H1 (cell line): ENCODE measurements around the gene CEP350. TPM values are rescaled to one million over a fixed set of nuclear protein-coding genes. Genes with fewer than 3 reads are reported as not detected.

Source experiments
- CTCF ChIA-PET: fragments of 300-600 bp; sonication (Branson Sonifier 250); formaldehyde crosslinking; loops from one replicate; lab custom pipeline; 2021; ENCODE audit not compliant: partially characterized antibody; lab: Charles Lee
- POLR2A ChIA-PET: fragments of 300-600 bp; sonication (Branson Sonifier 250); formaldehyde crosslinking; loops from one replicate; lab custom pipeline; 2021; ENCODE audit warnings: inconsistent platforms; ENCODE audit not compliant: partially characterized antibody; lab: Charles Lee
- DNase-seq, 2 experiments: peaks; one replicate each; pipeline versions ENCODE4 v3.0.0 to v3.0.0-alpha.2; 2010 to 2022; ENCODE audit warnings: low spot score in 2 of 2, low read depth in 1 of 2, mixed read lengths in 1 of 2
- FAIRE-seq: peaks from 2 replicates; lab custom pipeline; 2011; peaks lifted over from hg19 to GRCh38; lab: Jason Lieb, UNC
- H2AFZ ChIP-seq: 2 replicates; pipeline ENCODE4 v1.8.1; 2012; ENCODE audit warnings: low read length, inconsistent platforms
- H2AK5ac ChIP-seq: 2 replicates; pipeline ENCODE4 v1.6.1; 2013; ENCODE audit warnings: low read depth, low read length
- H2BK120ac ChIP-seq: replicated peaks from 2 replicates; pipeline ENCODE3; 2013; ENCODE audit warnings: low read depth, low read length, inconsistent platforms
- H2BK12ac ChIP-seq: 2 replicates; pipeline ENCODE4 v1.6.1; 2013; ENCODE audit warnings: low read depth, low read length
- H2BK15ac ChIP-seq: 2 replicates; pipeline ENCODE4 v1.6.1; 2013; ENCODE audit warnings: low read length
- H2BK20ac ChIP-seq: 2 replicates; pipeline ENCODE4 v1.6.1; 2013; ENCODE audit warnings: low read length
- H2BK5ac ChIP-seq: 2 replicates; pipeline ENCODE4 v1.6.1; 2013; ENCODE audit warnings: low read depth, low read length
- H3K14ac ChIP-seq: 2 replicates; pipeline ENCODE4 v1.6.1; 2013; ENCODE audit warnings: inconsistent platforms; ENCODE audit not compliant: insufficient read length
- H3K18ac ChIP-seq: 2 replicates; pipeline ENCODE4 v1.6.1; 2013; ENCODE audit warnings: low read length; ENCODE audit errors: extremely low read depth
- H3K23ac ChIP-seq: 2 replicates; pipeline ENCODE4 v1.6.1; 2013; ENCODE audit warnings: inconsistent platforms; ENCODE audit not compliant: insufficient read length
- H3K23me2 ChIP-seq: 2 replicates; pipeline ENCODE4 v1.6.1; 2013; ENCODE audit warnings: low read depth, low read length
- H3K27ac ChIP-seq: 2 replicates; pipeline ENCODE4 v1.6.1; 2011; ENCODE audit warnings: low read depth, low read length, inconsistent platforms
- H3K27me3 ChIP-seq, 4 experiments: replicated peaks in 1 of 4; 1 replicate in 1 of 4; 2 replicates in 3 of 4; pipeline versions ENCODE4 v1.6.1 to v1.8.1; 2011 to 2013; ENCODE audit warnings: low read length in 3 of 4, mild to moderate bottlenecking in 3 of 4, inconsistent platforms in 2 of 4, mixed read lengths in 2 of 4, moderate library complexity in 1 of 4; ENCODE audit not compliant: control insufficient read depth in 3 of 4, insufficient read depth in 3 of 4; ENCODE audit errors: extremely low read depth in 1 of 4
- H3K36me3 ChIP-seq, 4 experiments: 2 replicates each; pipeline versions ENCODE4 v1.6.1 to v1.8.1; 2011 to 2013; ENCODE audit warnings: mild to moderate bottlenecking in 4 of 4, low read length in 3 of 4, moderate library complexity in 2 of 4, control low read depth in 1 of 4, inconsistent platforms in 1 of 4; ENCODE audit not compliant: insufficient read depth in 4 of 4, control insufficient read depth in 2 of 4
- H3K4ac ChIP-seq: replicated peaks from 2 replicates; pipeline ENCODE3; 2013; ENCODE audit warnings: low read length, low read depth, mixed read lengths, inconsistent platforms; ENCODE audit not compliant: insufficient read length
- H3K4me1 ChIP-seq, 4 experiments: replicated peaks in 1 of 4; 1 replicate in 1 of 4; 2 replicates in 3 of 4; pipeline versions ENCODE4 v1.6.1 to v1.8.1; 2011 to 2013; ENCODE audit warnings: low read length in 3 of 4, inconsistent platforms in 2 of 4, mixed read lengths in 1 of 4; ENCODE audit not compliant: insufficient read depth in 4 of 4, control insufficient read depth in 3 of 4
- H3K4me2 ChIP-seq, 2 experiments: 2 replicates each; pipeline versions ENCODE4 v1.6.1 to v1.8.1; 2011 to 2013; ENCODE audit warnings: low read depth in 2 of 2, low read length in 2 of 2, control low read depth in 1 of 2, inconsistent platforms in 1 of 2, mild to moderate bottlenecking in 1 of 2; ENCODE audit not compliant: insufficient read depth in 1 of 2
- H3K4me3 ChIP-seq, 4 experiments: fragments of 200-600, 300-600 bp in 1 of 4; sonication (generic), shearing (Covaris generic), sonication (Bioruptor Twin) in 1 of 4; 2 replicates each; pipeline versions ENCODE4 v1.5.1 to v1.8.1; 2011 to 2016; ENCODE audit warnings: low read length in 4 of 4, low read depth in 3 of 4, control low read depth in 2 of 4, inconsistent platforms in 2 of 4, mild to moderate bottlenecking in 2 of 4, mixed read lengths in 1 of 4, moderate library complexity in 1 of 4; ENCODE audit not compliant: insufficient read depth in 2 of 4; ENCODE audit errors: extremely low read depth in 1 of 4
- H3K56ac ChIP-seq: replicated peaks from 2 replicates; pipeline ENCODE3; 2013; ENCODE audit warnings: low read depth, mild to moderate bottlenecking, mixed read lengths, low read length, inconsistent platforms; ENCODE audit not compliant: insufficient read length
- H3K79me1 ChIP-seq: 2 replicates; pipeline ENCODE4 v1.6.1; 2013; ENCODE audit warnings: low read depth, low read length, control low read depth
- H3K79me2 ChIP-seq, 2 experiments: 2 replicates each; pipeline versions ENCODE4 v1.6.1 to v1.8.1; 2012 to 2013; ENCODE audit warnings: low read length in 2 of 2, mild to moderate bottlenecking in 2 of 2, inconsistent platforms in 1 of 2; ENCODE audit not compliant: insufficient read depth in 2 of 2, control insufficient read depth in 1 of 2
- H3K9ac ChIP-seq, 4 experiments: replicated peaks in 1 of 4; 1 replicate in 1 of 4; 2 replicates in 3 of 4; pipeline versions ENCODE4 v1.6.1 to v1.8.1; 2011 to 2013; ENCODE audit warnings: low read depth in 3 of 4, low read length in 3 of 4, control low read depth in 2 of 4, mild to moderate bottlenecking in 2 of 4, moderate library complexity in 2 of 4, inconsistent platforms in 1 of 4; ENCODE audit errors: extremely low read depth in 1 of 4
- H3K9me3 ChIP-seq, 2 experiments: 2 replicates each; pipeline versions ENCODE4 v1.6.1 to v1.8.1; 2012 to 2013; ENCODE audit warnings: mild to moderate bottlenecking in 2 of 2, moderate library complexity in 2 of 2, control low read depth in 1 of 2, inconsistent platforms in 1 of 2, low read depth in 1 of 2, low read length in 1 of 2, mixed read lengths in 1 of 2; ENCODE audit not compliant: insufficient read depth in 2 of 2
- H4K20me1 ChIP-seq, 2 experiments: replicated peaks in 1 of 2; 2 replicates each; pipeline versions ENCODE3 to v1.8.1; 2011 to 2013; ENCODE audit warnings: inconsistent platforms in 2 of 2, low read length in 2 of 2, mild to moderate bottlenecking in 1 of 2; ENCODE audit not compliant: insufficient read depth in 2 of 2, control insufficient read depth in 1 of 2
- H4K5ac ChIP-seq: 2 replicates; pipeline ENCODE4 v1.6.1; 2013; ENCODE audit warnings: low read length, low read depth, mixed read lengths, inconsistent platforms; ENCODE audit not compliant: insufficient read length
- H4K8ac ChIP-seq: 2 replicates; pipeline ENCODE4 v1.8.0; 2013; ENCODE audit warnings: mild to moderate bottlenecking, moderate library complexity, low read length, inconsistent platforms; ENCODE audit not compliant: insufficient read depth; ENCODE audit errors: extremely low read depth
- H4K91ac ChIP-seq: replicated peaks from 2 replicates; pipeline ENCODE3; 2013; ENCODE audit warnings: low read length, mixed read lengths, inconsistent platforms; ENCODE audit not compliant: insufficient read length
- ASH2L ChIP-seq: fragments of 200-600, 300-600 bp; sonication (generic); IDR thresholded peaks from one replicate; pipeline ENCODE4 v1.7.1; 2017; ENCODE audit warnings: low read length
- BCL11A ChIP-seq, 2 experiments: IDR thresholded peaks; one replicate each; pipeline ENCODE4 v1.6.1; 2011; ENCODE audit warnings: low read depth in 2 of 2, low read length in 2 of 2, mild to moderate bottlenecking in 2 of 2
- CREB1 ChIP-seq: IDR thresholded peaks from 2 replicates; pipeline ENCODE4 v1.6.1; 2012; ENCODE audit warnings: inconsistent platforms
- EGR1 ChIP-seq: IDR thresholded peaks from 2 replicates; pipeline ENCODE4 v1.6.1; 2011; ENCODE audit warnings: low read depth, low read length, borderline replicate concordance
- KDM1A ChIP-seq: fragments of 200-600, 300-600 bp; sonication (generic); IDR thresholded peaks from 2 replicates; pipeline ENCODE4 v1.7.1; 2016; ENCODE audit warnings: mild to moderate bottlenecking, low read length, borderline replicate concordance
- KDM4A ChIP-seq: IDR thresholded peaks from one replicate; pipeline ENCODE4 v1.7.1; 2012; ENCODE audit warnings: low read depth, mild to moderate bottlenecking, moderate library complexity, low read length, inconsistent platforms; ENCODE audit not compliant: severe bottlenecking
- MAFK ChIP-seq: IDR thresholded peaks from 2 replicates; pipeline ENCODE4 v1.6.1; 2012; ENCODE audit warnings: low read depth, mild to moderate bottlenecking, improper control_type of control experiment, low read length
- NANOG ChIP-seq: IDR thresholded peaks from 2 replicates; pipeline ENCODE4 v1.6.1; 2011; ENCODE audit warnings: low read length, low read depth, mild to moderate bottlenecking, inconsistent platforms; ENCODE audit not compliant: insufficient read depth, poor library complexity, severe bottlenecking
- NRF1 ChIP-seq: IDR thresholded peaks from 2 replicates; pipeline ENCODE4 v1.6.1; 2011; ENCODE audit warnings: mild to moderate bottlenecking, low read depth, low read length, improper control_type of control experiment
- POLR2AphosphoS5 ChIP-seq: IDR thresholded peaks from 2 replicates; pipeline ENCODE4 v1.6.1; 2011; ENCODE audit warnings: low read depth, low read length
- RAD21 ChIP-seq, 2 experiments: IDR thresholded peaks in 1 of 2; conservative IDR thresholded peaks in 1 of 2; 2 replicates each; pipeline ENCODE4 v1.6.1; 2011; ENCODE audit warnings: low read depth in 2 of 2, low read length in 2 of 2, improper control_type of control experiment in 1 of 2, inconsistent platforms in 1 of 2, mild to moderate bottlenecking in 1 of 2, moderate library complexity in 1 of 2
- SUZ12 ChIP-seq: fragments of 200-600 bp; sonication (generic); IDR thresholded peaks from 2 replicates; pipeline ENCODE4 v1.6.1; 2012; ENCODE audit warnings: mild to moderate bottlenecking, inconsistent platforms, low read length, moderate library complexity, mixed read lengths
- TBP ChIP-seq: IDR thresholded peaks from 2 replicates; pipeline ENCODE4 v1.6.1; 2011; ENCODE audit warnings: low read depth, low read length, improper control_type of control experiment
- TCF12 ChIP-seq: IDR thresholded peaks from 2 replicates; pipeline ENCODE4 v1.6.1; 2011; ENCODE audit warnings: low read depth, mild to moderate bottlenecking, low read length
- ZNF274 ChIP-seq: IDR thresholded peaks from 2 replicates; pipeline ENCODE4 v1.7.0; 2012; ENCODE audit warnings: low read length, borderline replicate concordance; ENCODE audit errors: extremely low read depth
- WGBS, 2 experiments: shearing (Covaris generic) in 1 of 2; methylation state at CpG; one replicate each; pipeline versions ENCODE4 v1.1.6 to v1.1.7; 2013 to 2015; ENCODE audit warnings: low lambda C conversion rate in 2 of 2, mixed read lengths in 2 of 2, inconsistent platforms in 1 of 2, low coverage in 1 of 2, missing lambda C conversion rate in 1 of 2; ENCODE audit not compliant: insufficient replicate concordance in 2 of 2, insufficient coverage in 1 of 2, insufficient read length in 1 of 2; ENCODE audit errors: extremely low coverage in 1 of 2, missing lambda C conversion rate in 1 of 2; 5-methylcytosine and 5-hydroxymethylcytosine counted together
- polyA plus RNA-seq, 7 experiments: library from polyadenylated mRNA; depleted of rRNA in 3 of 7; stranded (reverse) in 5 of 7; unstranded in 2 of 7; fragments of >200 nt in 5 of 7; fragments of 200-250 nt in 2 of 7; gene quantifications; 1 replicate in 5 of 7; 2 replicates in 1 of 7; 4 replicates in 1 of 7; pipeline versions ENCODE4 v1.2.1 to v1.2.3, GENCODE V29; 2011 to 2013; ENCODE audit warnings: missing spikeins in 2 of 7, mixed read lengths in 2 of 7
- total RNA-seq: library from RNA; stranded (reverse); fragmentation: NEBNext Ultra II Directional; extraction: Animal tissue kit (Norgen Biotek cat#: 25700); gene quantifications from 2 replicates; pipeline ENCODE4 v1.2.1, GENCODE V29; 2021

CEP350 gene
- total and polyA plus RNA-seq, 2 of the 8 experiments (the other 6 are each of a cell fraction or from before 2014, with no cell fraction given), result 5.6 to 39.4 TPM

- ChIA-PET POLR2A (interaction anchor here (0.6 to 1.0 kb wide), 2 partner anchors 9 to 314 kb away, joined by 3 to 5 read pairs; no protein-coding TSS in a partner anchor), CTCF (interaction anchor here (0.9 to 1.5 kb wide), 3 partner anchors 69 to 216 kb away, joined by 3 to 5 read pairs (median 4); no protein-coding TSS in a partner anchor)
- FAIRE-seq (no peak), DNase-seq (no peak)
- H4K8ac ChIP-seq, result no peak overlapping the region
- H2BK5ac ChIP-seq, result no peak overlapping the region
- no peak overlapping the region for H2BK15ac ChIP-seq
- no peaks in the 10 kb centered on the region for H3K9me3 ChIP-seq
- H3K56ac ChIP-seq, result no peak overlapping the region
- no peak overlapping the region for H3K27ac ChIP-seq
- no peak overlapping the region for H3K4ac ChIP-seq
- no peak overlapping the region for H4K91ac ChIP-seq
- peaks cover 0 to 4% (median 0%) of the 10 kb centered on the region in 4 experiments; a peak in 2 of 7 replicates for H3K4me1 ChIP-seq
- no peak overlapping the region for H2AFZ ChIP-seq
- H4K5ac ChIP-seq, result no peak overlapping the region
- H3K23me2 ChIP-seq, result peaks cover 8% of the 10 kb centered on the region
- H3K4me2 ChIP-seq, result no peak overlapping the region
- H3K36me3 ChIP-seq, result no peaks in the 10 kb centered on the region
- no peak overlapping the region for H3K14ac ChIP-seq
- no peak overlapping the region for H2AK5ac ChIP-seq
- no peak overlapping the region for H3K9ac ChIP-seq
- no peak overlapping the region for H3K4me3 ChIP-seq
- no peak overlapping the region for H3K23ac ChIP-seq
- H3K27me3 ChIP-seq, result no peaks in the 10 kb centered on the region
- 95% methylated on average over 4 of the region's 4 CpGs; no CpG with 5 or more reads in 1 of the 2 experiments for WGBS, 2 experiments
- no peak overlapping the region for H2BK20ac ChIP-seq
- H3K18ac ChIP-seq, result no peak overlapping the region
- no peaks in the 10 kb centered on the region for H3K79me1 ChIP-seq
- H2BK12ac ChIP-seq, result no peak overlapping the region
- H4K20me1 ChIP-seq, result no peaks in the 10 kb centered on the region
- peaks cover 0 to 21% of the 10 kb centered on the region in 2 experiments; a peak in 3 of 4 replicates for H3K79me2 ChIP-seq
- H2BK120ac ChIP-seq, result no peak overlapping the region
- TF ChIP-seq BCL11A (IDR thresholded peaks at IDR 0.05; ENCODE audit: low read depth in 2 of 2, low read length in 2 of 2) (no peak), ASH2L (no peak), TBP (no peak), NRF1 (no peak), POLR2AphosphoS5 (no peak), ZNF274 (no peak), KDM1A (no peak), MAFK (no peak), NANOG (no peak), TCF12 (no peak), CREB1 (no peak), SUZ12 (no peak), RAD21 (IDR thresholded peaks at IDR 0.05 in 1 of 2, conservative IDR thresholded peaks at IDR 0.05 in 1 of 2; ENCODE audit: low read depth in 2 of 2, low read length in 2 of 2) (no peak), EGR1 (no peak), KDM4A (no peak)
Measured at GRCh38 chr1:179952186-179952585, 2.4 kb upstream of the CEP350 start.
